Activated CD8-positive, alpha-beta T cell treated with anti-CD3 and anti-CD28 coated beads, Interleukin-2, amount 10 ng/mL, durations not matched to agents 7 days and 5 days (primary cell): ENCODE data around the gene KLRB1. TPM values are rescaled to one million over a fixed set of nuclear protein-coding genes. Genes with fewer than 3 reads are reported as not detected.
"Not testable (repeated sequence)": the region's sequence is repeated elsewhere in the genome, so short reads cannot be mapped to it uniquely, and the experiment has no call there.

ENCODE experiments used
- ATAC-seq: fragments of 150-1000 bp; cut with Tn5 transposase; one replicate; pipeline ENCODE4 v1.10.0; 2021; ENCODE audit warnings: moderate library complexity
- CTCF ChIA-PET: fragments of 350-600 bp; sonication (Branson Sonifier 250); formaldehyde crosslinking; loops from one replicate; lab custom pipeline; 2021; ENCODE audit warnings: antibody characterized with exemption; lab: Charles Lee
- POLR2A ChIA-PET: fragments of 350-600 bp; sonication (Branson Sonifier 250); formaldehyde crosslinking; loops from one replicate; lab custom pipeline; 2021; ENCODE audit warnings: antibody characterized with exemption; lab: Charles Lee
- DNase-seq: peaks from one replicate; pipeline ENCODE4 v3.0.0-alpha.2; 2020
- H3K27ac Mint-ChIP-seq: one replicate; pipeline ENCODE4 v1.8.0; 2021; ENCODE audit warnings: mild to moderate bottlenecking, mixed read lengths
- H3K27me3 Mint-ChIP-seq: one replicate; pipeline ENCODE4 v1.8.0; 2021; ENCODE audit warnings: low read depth, mixed read lengths
- H3K36me3 Mint-ChIP-seq: one replicate; pipeline ENCODE4 v1.8.0; 2021; ENCODE audit warnings: low read depth, mixed read lengths
- H3K4me1 Mint-ChIP-seq: one replicate; pipeline ENCODE4 v1.8.0; 2021; ENCODE audit warnings: low read depth, mixed read lengths
- H3K4me3 Mint-ChIP-seq: one replicate; pipeline ENCODE4 v1.8.0; 2021; ENCODE audit warnings: mild to moderate bottlenecking, mixed read lengths
- H3K9me3 Mint-ChIP-seq: one replicate; pipeline ENCODE4 v1.8.0; 2022; ENCODE audit warnings: mixed read lengths; ENCODE audit not compliant: insufficient read depth
- total RNA-seq, 2 experiments: library from RNA; stranded (reverse); gene quantifications; one replicate each; pipeline ENCODE4 v1.2.3, GENCODE V29; 2021

Gene KLRB1
- total RNA-seq, result 1 to 10 TPM; 6.0 to 6.3 TPM

- H3K9me3 Mint-ChIP-seq, result no peaks in the 10 kb centered on the region
- CTCF ChIA-PET, result interaction anchor here (1.0 kb wide), 1 partner anchor 27 kb away, joined by 3 read pairs; no protein-coding TSS in a partner anchor
- H3K36me3 Mint-ChIP-seq, result peaks cover 40% of the 10 kb centered on the region
- peak within 1 kb of the TSS; percentile 48 for H3K4me3 Mint-ChIP-seq
- no peak for ATAC-seq
- POLR2A ChIA-PET, result interaction anchor here (0.8 kb wide), 1 partner anchor 61 kb away, joined by 3 read pairs; no protein-coding TSS in a partner anchor
- DNase-seq, result no peak
- H3K4me1 Mint-ChIP-seq, result peaks cover 15% of the 10 kb centered on the region
- H3K27ac Mint-ChIP-seq, result peak within 1 kb of the TSS; percentile 55
- no peaks in the 10 kb centered on the region for H3K27me3 Mint-ChIP-seq
Measured at GRCh38 chr12:9607716-9608115, at the start of gene KLRB1. Gene KLRB1, minus strand, starts transcription at chr12:9607916. Its CDS starts 77 bp downstream, at chr12:9607839.

DNA sequence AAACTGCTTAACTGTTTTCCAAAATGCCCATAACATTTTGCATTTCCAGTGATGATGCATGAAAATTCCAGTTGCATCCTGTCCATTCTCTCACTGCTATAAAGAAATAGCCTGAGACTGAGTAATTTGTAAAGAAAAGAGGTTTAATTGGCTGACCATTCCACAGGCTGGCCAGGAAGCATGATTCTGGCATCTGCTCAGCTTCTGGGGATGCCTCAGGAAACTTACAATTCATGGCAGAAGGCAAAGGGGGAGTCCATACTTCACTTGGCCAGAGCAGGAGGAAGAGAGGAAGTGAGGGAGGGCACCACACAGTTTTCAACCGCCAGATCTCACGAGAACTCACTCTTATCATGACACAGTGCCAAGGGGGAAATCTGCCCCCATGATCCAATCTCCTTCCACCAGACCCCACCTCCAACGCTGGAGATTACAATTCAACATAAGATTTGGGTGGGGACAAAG lies 43.6 kb upstream of the KLRB1 start:
- DNase-seq, result peak; percentile 86
- H3K9me3 Mint-ChIP-seq, result no peaks in the 10 kb centered on the region
- peak overlapping the region; percentile 100 for H3K27ac Mint-ChIP-seq
- CTCF ChIA-PET, result interaction anchor here (1.3 kb wide), 1 partner anchor 17 kb away, joined by 3 read pairs; no protein-coding TSS in a partner anchor
- H3K4me1 Mint-ChIP-seq, result peaks cover 62% of the 10 kb centered on the region
- POLR2A ChIA-PET, result interaction anchor here (0.7 to 4.9 kb wide), 14 partner anchors 14 to 904 kb away, joined by 3 to 432 read pairs (median 4); partner anchors contain the start of genes CD69, CLEC2B and CLEC2D
- H3K36me3 Mint-ChIP-seq, result peaks cover 79% of the 10 kb centered on the region
- peak; percentile 7 for ATAC-seq
- peaks cover 2% of the 10 kb centered on the region for H3K27me3 Mint-ChIP-seq
- H3K4me3 Mint-ChIP-seq, result peak overlapping the region; percentile 88

DNA sequence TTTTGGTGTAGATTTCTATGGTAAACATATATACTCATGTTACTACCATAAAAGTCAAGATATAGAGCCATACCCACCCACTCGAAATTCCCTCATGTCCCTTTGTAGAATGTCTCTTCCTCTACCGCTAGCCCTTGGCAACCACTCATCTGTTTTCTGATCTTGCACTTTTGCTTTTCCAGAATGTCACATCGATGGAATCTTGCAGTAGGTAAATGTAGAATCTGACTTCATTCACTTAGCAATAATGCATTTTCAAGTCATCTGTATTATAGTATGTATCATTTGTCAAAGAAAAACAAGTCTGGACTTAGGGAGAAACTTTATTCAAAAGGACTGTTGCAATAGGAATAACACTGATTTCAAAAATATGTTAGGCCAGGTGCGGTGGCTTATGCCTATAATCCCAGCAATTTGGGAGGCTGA lies 42.4 kb upstream of the KLRB1 start:
- Mint-ChIP-seq H3K36me3 (peaks cover 74% of the 10 kb centered on the region), H3K27ac (peak overlapping the region; percentile 100), H3K9me3 (peaks cover 5% of the 10 kb centered on the region), H3K4me1 (peaks cover 57% of the 10 kb centered on the region), H3K27me3 (peaks cover 2% of the 10 kb centered on the region), H3K4me3 (peak overlapping the region; percentile 88)
- ATAC-seq, result no peak
- ChIA-PET CTCF (interaction anchor here (1.3 to 1.6 kb wide), 2 partner anchors 15 to 19 kb away, joined by 3 to 5 read pairs; partner anchors contain the start of gene CLEC2D), POLR2A (interaction anchor here (0.7 to 4.9 kb wide), 11 partner anchors 15 to 908 kb away, joined by 3 to 432 read pairs (median 6); partner anchors contain the start of genes CD69 and CLEC2D)
- DNase-seq, result no peak

DNA sequence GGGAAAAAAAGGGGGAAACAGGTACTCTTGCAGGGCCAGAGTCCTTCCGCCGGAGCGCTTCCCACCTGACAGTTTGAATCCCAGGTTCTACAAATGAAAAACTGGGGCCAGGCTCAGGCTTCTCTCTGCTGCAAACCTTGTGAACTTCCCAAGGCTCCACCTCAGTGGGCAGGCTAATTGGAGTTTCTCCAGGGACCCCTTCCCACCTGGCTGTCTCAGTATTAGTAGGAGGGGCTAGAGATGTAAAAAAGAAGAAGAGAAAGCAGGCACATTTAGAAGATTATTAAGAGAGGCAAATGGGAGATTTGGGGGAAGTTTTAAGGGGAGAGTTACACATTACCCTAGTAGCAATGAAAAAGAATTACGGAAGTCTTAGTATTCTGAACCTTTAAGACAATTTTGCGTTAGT lies 41.8 kb upstream of the KLRB1 start:
- Mint-ChIP-seq H3K27me3 (peaks cover 2% of the 10 kb centered on the region), H3K4me1 (peaks cover 57% of the 10 kb centered on the region), H3K4me3 (peak overlapping the region; percentile 88), H3K27ac (peak overlapping the region; percentile 100), H3K36me3 (peaks cover 74% of the 10 kb centered on the region), H3K9me3 (peaks cover 7% of the 10 kb centered on the region)
- ChIA-PET CTCF (interaction anchor here (1.6 to 2.8 kb wide), 3 partner anchors 19 to 101 kb away, joined by 5 to 10 read pairs (median 9); partner anchors contain the start of gene CLEC2D), POLR2A (interaction anchor here (1.2 to 4.9 kb wide), 6 partner anchors 16 to 909 kb away, joined by 3 to 432 read pairs (median 75); partner anchors contain the start of genes CD69, CLEC2B and CLEC2D)
- peak; percentile 46 for DNase-seq
- no peak for ATAC-seq

GRCh38 chr12:9648701-9649531 lies 41.2 kb upstream of the KLRB1 start:
- Mint-ChIP-seq H3K4me3 (peak overlapping the region; percentile 88), H3K9me3 (peaks cover 7% of the 10 kb centered on the region), H3K27me3 (peaks cover 2% of the 10 kb centered on the region), H3K27ac (peak overlapping the region; percentile 100), H3K36me3 (peaks cover 72% of the 10 kb centered on the region), H3K4me1 (peaks cover 56% of the 10 kb centered on the region)
- ChIA-PET POLR2A (interaction anchor here (0.6 to 4.9 kb wide), 23 partner anchors 11 to 910 kb away, joined by 3 to 432 read pairs (median 4); partner anchors contain the start of genes CD69, CLEC2B, CLEC2D and CLECL1), CTCF (interaction anchor here (0.9 to 2.8 kb wide), 10 partner anchors 9 to 110 kb away, joined by 3 to 23 read pairs (median 6); partner anchors contain the start of gene CLEC2D)
- ATAC-seq (no peak), DNase-seq (no peak)

- ChIA-PET POLR2A (interaction anchor here (0.6 to 4.9 kb wide), 39 partner anchors 8 to 1013 kb away, joined by 3 to 432 read pairs (median 4); partner anchors contain the start of genes CD69, CLEC2B, CLEC2D and CLECL1), CTCF (interaction anchor here (0.7 to 2.8 kb wide), 19 partner anchors 8 to 179 kb away, joined by 3 to 23 read pairs (median 5); partner anchors contain the start of gene CLEC2D)
- Mint-ChIP-seq H3K36me3 (peaks cover 71% of the 10 kb centered on the region), H3K9me3 (peaks cover 7% of the 10 kb centered on the region), H3K4me1 (peaks cover 56% of the 10 kb centered on the region), H3K27ac (peak overlapping the region; percentile 100), H3K4me3 (peak overlapping the region; percentile 88), H3K27me3 (peaks cover 2% of the 10 kb centered on the region)
- DNase-seq (peak; percentile 97), ATAC-seq (peak; percentile 83)
Measured at GRCh38 chr12:9647825-9648700, 40.3 kb upstream of the KLRB1 start.

DNA sequence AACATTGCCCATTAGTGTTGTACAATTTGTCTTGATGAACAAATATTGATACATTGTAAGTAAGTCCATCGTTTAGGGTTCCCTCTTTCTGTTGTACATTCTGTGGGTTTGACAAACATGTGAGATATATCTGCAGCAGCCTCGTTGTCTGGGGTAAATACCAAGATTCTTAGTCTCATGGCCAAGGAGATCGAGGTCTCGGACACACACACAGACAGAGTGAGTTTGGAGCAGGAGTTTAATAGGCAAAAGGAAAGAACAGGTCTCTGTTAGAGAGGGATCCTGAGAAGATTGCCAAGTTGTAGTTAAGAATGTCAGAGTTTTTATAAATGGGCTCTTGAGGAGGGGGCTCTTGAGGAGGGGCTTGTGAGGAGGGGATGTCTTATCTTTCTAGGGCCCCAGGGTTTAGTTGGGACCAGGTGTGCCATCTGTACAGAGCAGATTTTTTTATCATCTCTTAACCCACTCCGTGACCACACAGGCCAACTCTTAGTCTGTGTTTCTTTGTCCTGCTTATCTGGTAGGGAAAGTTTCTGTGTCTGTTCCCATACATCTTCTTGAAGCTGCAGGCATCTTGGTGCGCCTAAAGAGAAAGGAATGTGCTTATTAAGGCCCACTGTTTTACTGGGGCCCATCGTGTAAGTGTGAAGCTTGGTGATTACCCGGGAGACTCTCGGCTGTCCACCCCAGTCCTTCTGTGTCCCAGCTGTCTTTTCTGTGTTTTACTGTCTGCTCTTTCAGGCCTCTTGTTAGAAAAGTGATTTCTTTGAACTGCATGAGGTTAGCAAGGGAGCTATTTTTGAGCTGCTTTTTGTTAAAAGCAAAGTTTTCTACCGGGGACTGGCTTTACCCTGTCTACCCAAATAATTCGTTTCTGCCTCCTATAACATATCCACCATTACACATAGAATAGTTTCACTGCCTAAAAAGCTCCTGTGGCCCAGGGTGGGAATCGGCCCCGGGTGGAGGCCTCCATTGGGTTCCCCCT lies 39.4 kb upstream of the KLRB1 start:
- CTCF ChIA-PET, result interaction anchor here (0.6 to 2.8 kb wide), 18 partner anchors 9 to 178 kb away, joined by 3 to 23 read pairs (median 5); partner anchors contain the start of gene CLEC2D
- Mint-ChIP-seq H3K27ac (peak overlapping the region; percentile 100), H3K9me3 (peaks cover 7% of the 10 kb centered on the region), H3K4me1 (peaks cover 58% of the 10 kb centered on the region), H3K27me3 (peaks cover 2% of the 10 kb centered on the region), H3K4me3 (peak overlapping the region; percentile 88), H3K36me3 (peaks cover 73% of the 10 kb centered on the region)
- POLR2A ChIA-PET, result interaction anchor here (0.6 to 4.9 kb wide), 28 partner anchors 9 to 1012 kb away, joined by 3 to 432 read pairs (median 4); partner anchors contain the start of genes CD69, CLEC2B, CLEC2D and CLECL1
- ATAC-seq (peak; percentile 16), DNase-seq (no peak)

DNA sequence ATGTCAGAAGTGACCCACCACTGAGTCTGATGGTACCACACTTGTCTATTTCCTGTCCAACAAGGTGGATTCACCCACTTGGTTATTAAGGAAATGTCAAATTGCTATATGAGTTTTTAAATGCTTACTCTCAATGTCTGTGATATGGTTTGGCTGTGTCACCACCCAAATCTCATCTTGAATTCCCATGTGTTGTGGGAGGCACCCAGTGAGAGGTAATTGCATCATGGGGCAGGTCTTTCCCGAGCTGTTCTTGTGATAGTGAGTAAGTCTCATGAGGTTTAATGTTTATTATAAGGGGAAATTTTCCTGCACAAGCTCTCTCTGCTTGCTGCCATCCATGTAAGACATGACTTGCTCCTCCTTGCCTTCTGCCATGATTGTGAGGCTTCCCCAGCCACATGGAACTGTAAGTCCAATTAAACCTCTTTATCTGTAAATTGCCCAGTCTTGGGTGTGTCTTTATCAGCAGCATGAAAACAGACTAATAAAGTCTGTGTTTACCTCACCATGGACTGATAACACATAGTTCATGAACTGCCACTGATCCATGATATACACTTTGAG lies 37.4 kb upstream of the KLRB1 start:
- DNase-seq, H3K27me3 Mint-ChIP-seq, ATAC-seq: not testable (repeated sequence)
- H3K4me3 Mint-ChIP-seq, result peak overlapping the region; percentile 11
- CTCF ChIA-PET, result interaction anchor here (1.2 kb wide), 2 partner anchors 9 to 98 kb away, joined by 3 to 4 read pairs; no protein-coding TSS in a partner anchor
- peaks cover 78% of the 10 kb centered on the region for H3K36me3 Mint-ChIP-seq
- peak overlapping the region; percentile 53 for H3K27ac Mint-ChIP-seq
- POLR2A ChIA-PET, result interaction anchor here (0.7 to 2.0 kb wide), 2 partner anchors 26 to 96 kb away, joined by 6 read pairs; no protein-coding TSS in a partner anchor
- peaks cover 16% of the 10 kb centered on the region for H3K9me3 Mint-ChIP-seq
- H3K4me1 Mint-ChIP-seq, result peaks cover 53% of the 10 kb centered on the region

- Mint-ChIP-seq H3K9me3 (peaks cover 24% of the 10 kb centered on the region), H3K4me3 (peak overlapping the region; percentile 53), H3K27me3 (no peaks in the 10 kb centered on the region), H3K4me1 (peaks cover 66% of the 10 kb centered on the region), H3K36me3 (peaks cover 71% of the 10 kb centered on the region), H3K27ac (peak overlapping the region; percentile 86)
- no peak for ATAC-seq
- ChIA-PET POLR2A (no interaction called here), CTCF (interaction anchor here (1.3 to 1.5 kb wide), 2 partner anchors 9 to 65 kb away, joined by 4 to 6 read pairs; no protein-coding TSS in a partner anchor)
- no peak for DNase-seq
Measured at GRCh38 chr12:9643266-9643660, 35.5 kb upstream of the KLRB1 start.
